ENCODE data around the gene SOX21. TPM values are rescaled to one million over a fixed set of nuclear protein-coding genes. Genes with fewer than 3 reads are reported as not detected.

Gene SOX21
- total and polyA plus RNA-seq, 5 experiments from 2014 or later, result not detected

DNA sequence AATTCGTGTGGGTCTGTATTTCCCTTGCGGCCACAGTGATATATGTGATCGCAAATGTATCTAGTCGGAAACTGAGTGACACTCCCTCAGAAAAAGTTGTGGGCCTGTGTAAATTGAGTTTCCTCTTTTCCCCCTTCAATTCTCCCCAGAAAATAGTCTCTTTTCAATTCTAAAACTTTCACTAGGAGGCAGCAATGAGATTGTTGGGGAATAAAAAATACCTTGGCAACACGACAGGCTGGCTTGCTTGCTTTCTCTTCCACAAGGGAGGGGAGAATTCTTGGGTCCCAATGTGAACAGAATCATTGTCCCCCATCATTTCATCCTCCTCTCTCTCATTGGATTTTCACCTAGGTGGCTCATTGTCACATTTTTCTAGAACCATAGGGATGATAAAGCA is 3.7 kb upstream of the SOX21 start:
- POLR2A ChIA-PET, result no interaction called here
- H3K27me3 Mint-ChIP-seq, result peaks cover 30 to 59% (median 43%) of the 10 kb centered on the region in 5 donors
- peaks cover 2 to 13% (median 7%) of the 10 kb centered on the region in 4 donors for H3K4me1 Mint-ChIP-seq
- DNase-seq (no peak), ATAC-seq (no peak)
- peaks cover 0 to 8% (median 0%) of the 10 kb centered on the region in 9 donors for H3K9me3 Mint-ChIP-seq
- peaks cover 0 to 7% (median 0%) of the 10 kb centered on the region in 3 donors for H3K36me3 Mint-ChIP-seq
- H3K27ac Mint-ChIP-seq, result no peak overlapping the region
- no peak overlapping the region for H3K4me3 Mint-ChIP-seq

DNA sequence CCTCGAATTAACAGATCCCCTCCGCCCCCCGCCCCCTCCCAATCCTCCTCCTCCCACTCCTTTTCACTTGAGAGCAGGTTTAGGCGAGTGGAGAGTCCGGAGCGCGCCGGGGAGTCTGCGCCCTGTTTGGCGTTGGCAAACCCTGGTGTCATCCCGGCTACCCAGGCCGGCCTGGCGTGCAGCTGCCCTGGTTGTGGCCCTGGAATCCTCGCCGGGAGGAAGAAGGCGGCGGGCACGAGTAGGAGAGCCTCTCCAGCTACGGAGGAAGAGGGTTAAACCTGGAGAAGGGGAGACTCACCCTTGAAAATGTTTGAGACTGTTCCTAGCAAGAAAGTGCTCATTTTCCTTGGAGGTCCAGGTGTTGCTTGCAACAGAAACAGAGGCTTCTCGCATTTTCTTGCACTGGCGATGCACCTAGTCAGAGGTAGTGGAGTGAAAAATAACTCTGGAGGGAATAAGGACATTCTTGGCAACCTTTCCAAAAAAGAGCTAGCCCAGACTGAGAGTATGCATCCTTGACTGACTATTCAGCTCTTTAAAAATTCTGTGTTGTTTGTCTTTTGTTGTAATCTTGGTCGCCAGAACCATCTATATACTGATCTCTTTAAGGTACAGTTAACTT is 1.3 kb upstream of the SOX21 start:
- Mint-ChIP-seq H3K36me3 (peaks cover 2 to 8% (median 7%) of the 10 kb centered on the region in 3 donors), H3K4me3 (peak overlapping the region in 5 of 10 donors; percentile 20 to 56 (median 29)), H3K4me1 (peaks cover 3 to 20% (median 16%) of the 10 kb centered on the region in 4 donors), H3K27me3 (peaks cover 40 to 69% (median 55%) of the 10 kb centered on the region in 5 donors), H3K27ac (peak overlapping the region in 1 of 10 donors; percentile 49), H3K9me3 (peaks cover 0 to 13% (median 6%) of the 10 kb centered on the region in 9 donors)
- DNase-seq, result no peak
- POLR2A ChIA-PET, result interaction anchor here (0.8 kb wide), 1 partner anchor 29 kb away, joined by 3 read pairs; no protein-coding TSS in a partner anchor
- ATAC-seq, result no peak

DNA sequence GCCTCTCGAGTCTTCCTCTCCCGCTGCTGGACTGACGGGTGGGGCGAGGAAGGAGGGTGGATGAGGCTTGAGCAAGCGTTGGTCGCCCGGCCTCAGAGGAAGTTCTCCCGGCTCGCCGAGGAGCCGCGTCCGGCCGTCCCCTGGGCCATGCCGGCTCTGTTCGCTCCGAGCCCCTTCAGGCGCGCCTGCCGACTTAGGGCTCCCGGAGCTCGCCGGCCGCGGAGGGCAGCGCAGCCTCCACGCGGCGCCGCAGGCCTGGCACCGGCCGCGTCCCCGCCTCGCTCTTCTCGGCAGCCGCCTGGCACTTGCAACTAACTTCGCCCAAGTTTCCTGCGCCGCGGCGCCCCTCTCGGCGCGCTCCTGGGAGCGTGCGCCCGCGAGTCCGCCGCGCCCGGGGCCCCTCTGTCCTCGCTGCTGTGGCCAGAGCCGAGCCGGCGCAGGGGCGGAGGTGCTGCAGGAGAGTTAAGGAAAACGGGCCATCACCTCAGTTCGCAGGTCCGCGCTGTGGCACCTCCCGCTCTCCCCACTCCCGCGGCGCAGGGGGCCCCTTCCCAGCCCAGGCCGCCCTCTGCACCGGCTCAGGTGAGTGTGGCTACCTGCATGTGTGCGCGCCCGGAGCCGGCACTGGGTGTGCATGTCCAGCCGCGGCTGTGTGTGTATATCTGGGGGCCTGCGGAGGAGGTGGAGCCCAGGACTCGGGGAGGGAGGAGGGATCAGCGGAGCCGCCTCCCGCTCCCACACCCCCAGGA is 641 bp upstream of the SOX21 start:
- DNase-seq (no peak), ATAC-seq (peak in 1 of 2 donors; percentile 38)
- H3K27me3 Mint-ChIP-seq, result peaks cover 44 to 69% (median 62%) of the 10 kb centered on the region in 5 donors
- peaks cover 5 to 25% (median 20%) of the 10 kb centered on the region in 4 donors for H3K4me1 Mint-ChIP-seq
- peaks cover 0 to 18% (median 7%) of the 10 kb centered on the region in 9 donors for H3K9me3 Mint-ChIP-seq
- peak overlapping the region in 6 of 10 donors; percentile 64 to 76 (median 69) for H3K4me3 Mint-ChIP-seq
- H3K27ac Mint-ChIP-seq, result no peak overlapping the region
- POLR2A ChIA-PET, result no interaction called here
- peaks cover 2 to 11% (median 8%) of the 10 kb centered on the region in 3 donors for H3K36me3 Mint-ChIP-seq

DNA sequence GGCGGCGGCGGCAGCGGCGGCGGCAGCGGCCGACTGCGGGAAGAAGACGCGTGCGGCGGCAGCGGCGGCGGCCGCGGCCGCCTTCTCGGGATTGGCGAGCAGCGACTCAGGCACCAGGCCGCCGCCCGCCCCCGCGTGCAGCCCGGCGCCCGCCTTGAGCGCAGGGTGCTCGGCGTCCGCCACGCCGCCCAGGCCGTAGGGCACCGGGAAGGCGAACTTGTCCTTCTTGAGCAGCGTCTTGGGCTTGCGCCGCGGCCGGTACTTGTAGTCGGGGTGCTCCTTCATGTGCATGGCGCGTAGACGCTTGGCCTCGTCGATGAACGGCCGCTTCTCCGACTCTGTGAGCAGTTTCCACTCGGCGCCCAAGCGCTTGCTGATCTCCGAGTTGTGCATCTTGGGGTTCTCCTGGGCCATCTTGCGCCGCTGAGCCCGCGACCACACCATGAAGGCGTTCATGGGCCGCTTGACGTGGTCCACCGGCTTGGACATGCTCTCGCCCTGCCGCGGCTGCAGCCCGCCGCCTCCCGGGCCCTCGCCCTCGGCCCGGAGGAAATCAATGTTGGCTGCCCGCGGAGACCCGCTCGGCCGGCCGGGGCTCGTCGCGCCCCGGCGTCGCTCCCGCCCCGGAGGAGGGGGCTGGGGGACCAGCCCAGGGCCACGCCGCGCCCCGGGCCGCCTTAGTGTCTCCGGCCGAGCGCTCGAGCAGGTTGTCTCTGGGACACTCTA is 621 bp downstream of the SOX21 start:
- Mint-ChIP-seq H3K4me3 (peak overlapping the region in 9 of 10 donors; percentile 33 to 73 (median 62)), H3K27me3 (peaks cover 46 to 72% (median 64%) of the 10 kb centered on the region in 5 donors), H3K9me3 (peaks cover 0 to 21% (median 9%) of the 10 kb centered on the region in 9 donors), H3K4me1 (peaks cover 9 to 30% (median 25%) of the 10 kb centered on the region in 4 donors), H3K36me3 (peaks cover 2 to 13% (median 11%) of the 10 kb centered on the region in 3 donors), H3K27ac (peak overlapping the region in 1 of 10 donors; percentile 57)
- DNase-seq, result no peak
- ATAC-seq, result peak; percentile 10 to 33
- POLR2A ChIA-PET, result no interaction called here

DNA sequence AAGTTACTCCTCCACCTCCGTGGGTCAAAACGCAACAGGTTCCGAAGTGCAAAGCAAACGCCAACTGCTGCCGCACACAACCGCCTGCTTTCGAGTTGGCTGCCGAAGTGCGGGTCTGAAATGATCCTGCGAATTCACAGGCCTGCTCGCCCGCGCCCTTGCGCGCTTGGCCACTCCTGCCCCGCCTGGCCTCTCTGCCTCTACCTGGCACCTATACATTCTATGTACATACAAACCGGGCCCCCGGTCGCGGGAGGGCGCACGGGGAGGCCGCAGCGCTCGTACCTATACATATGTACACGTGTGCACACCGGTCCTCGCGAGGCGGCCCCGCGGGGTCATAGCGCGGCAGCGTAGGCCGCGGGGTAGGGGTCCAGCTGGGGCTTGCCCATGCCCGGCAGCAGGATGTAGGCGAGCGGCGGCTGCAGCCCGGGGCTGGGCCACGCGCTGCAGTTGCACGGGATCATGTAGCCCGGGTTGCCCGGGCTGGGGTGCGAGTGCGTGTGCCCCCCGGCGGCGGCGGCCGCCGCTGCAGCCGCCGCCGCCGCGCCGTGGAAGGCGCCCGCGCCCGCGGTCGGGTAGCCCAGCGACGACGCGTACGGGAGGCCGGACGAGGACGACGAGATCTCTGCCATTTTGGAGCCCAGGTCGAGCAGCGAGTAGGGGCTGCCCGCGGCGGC is 1.3 kb downstream of the SOX21 start:
- POLR2A ChIA-PET, result no interaction called here
- Mint-ChIP-seq H3K4me1 (peaks cover 9 to 30% (median 25%) of the 10 kb centered on the region in 4 donors), H3K9me3 (peaks cover 0 to 27% (median 10%) of the 10 kb centered on the region in 9 donors), H3K36me3 (peaks cover 2 to 13% (median 11%) of the 10 kb centered on the region in 3 donors), H3K4me3 (peak overlapping the region in 7 of 10 donors; percentile 41 to 74 (median 62)), H3K27me3 (peaks cover 45 to 72% (median 64%) of the 10 kb centered on the region in 5 donors), H3K27ac (no peak overlapping the region)
- no peak for DNase-seq
- peak in 1 of 2 donors; percentile 27 for ATAC-seq

DNA sequence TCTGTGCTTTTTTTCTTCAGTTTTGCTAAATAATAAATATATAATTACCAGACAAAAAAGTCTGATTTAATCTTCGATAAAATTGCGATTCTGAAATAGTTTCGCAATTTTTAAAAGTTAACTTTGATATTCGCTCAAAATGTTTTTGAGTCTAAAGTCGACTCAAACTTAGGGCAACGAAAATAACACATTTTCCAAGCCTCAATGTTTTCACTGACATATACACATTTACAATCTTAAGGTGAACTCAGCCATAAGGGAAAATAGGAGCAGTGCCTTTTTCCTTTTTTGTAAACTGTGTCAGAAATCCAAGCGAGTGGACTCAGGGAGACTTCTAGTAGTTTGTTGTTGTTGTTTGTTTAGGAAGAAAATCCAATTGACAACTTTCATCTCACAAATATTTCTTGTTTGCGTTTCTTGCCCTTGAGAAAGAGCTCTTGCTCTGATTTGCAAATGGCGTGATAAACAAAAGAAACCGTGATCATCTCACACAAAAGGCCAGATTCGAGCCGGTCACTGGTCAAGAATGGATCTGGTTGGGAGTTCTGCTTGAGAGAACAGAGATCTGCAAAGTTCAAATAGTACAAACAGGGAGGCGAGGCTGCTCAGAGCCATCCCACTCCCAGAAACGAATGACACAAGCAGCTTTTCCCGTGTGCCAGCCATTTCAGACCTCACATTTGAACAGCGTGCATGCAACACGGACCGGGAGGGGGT is 2.1 kb downstream of the SOX21 start:
- Mint-ChIP-seq H3K27me3 (peaks cover 45 to 74% (median 63%) of the 10 kb centered on the region in 5 donors), H3K27ac (no peak overlapping the region), H3K9me3 (peaks cover 0 to 27% (median 10%) of the 10 kb centered on the region in 9 donors), H3K4me1 (peaks cover 9 to 30% (median 25%) of the 10 kb centered on the region in 4 donors), H3K4me3 (peak overlapping the region in 9 of 10 donors; percentile 33 to 69 (median 60)), H3K36me3 (peaks cover 2 to 13% (median 11%) of the 10 kb centered on the region in 3 donors)
- DNase-seq, result no peak
- ATAC-seq, result no peak
- POLR2A ChIA-PET, result no interaction called here

DNA sequence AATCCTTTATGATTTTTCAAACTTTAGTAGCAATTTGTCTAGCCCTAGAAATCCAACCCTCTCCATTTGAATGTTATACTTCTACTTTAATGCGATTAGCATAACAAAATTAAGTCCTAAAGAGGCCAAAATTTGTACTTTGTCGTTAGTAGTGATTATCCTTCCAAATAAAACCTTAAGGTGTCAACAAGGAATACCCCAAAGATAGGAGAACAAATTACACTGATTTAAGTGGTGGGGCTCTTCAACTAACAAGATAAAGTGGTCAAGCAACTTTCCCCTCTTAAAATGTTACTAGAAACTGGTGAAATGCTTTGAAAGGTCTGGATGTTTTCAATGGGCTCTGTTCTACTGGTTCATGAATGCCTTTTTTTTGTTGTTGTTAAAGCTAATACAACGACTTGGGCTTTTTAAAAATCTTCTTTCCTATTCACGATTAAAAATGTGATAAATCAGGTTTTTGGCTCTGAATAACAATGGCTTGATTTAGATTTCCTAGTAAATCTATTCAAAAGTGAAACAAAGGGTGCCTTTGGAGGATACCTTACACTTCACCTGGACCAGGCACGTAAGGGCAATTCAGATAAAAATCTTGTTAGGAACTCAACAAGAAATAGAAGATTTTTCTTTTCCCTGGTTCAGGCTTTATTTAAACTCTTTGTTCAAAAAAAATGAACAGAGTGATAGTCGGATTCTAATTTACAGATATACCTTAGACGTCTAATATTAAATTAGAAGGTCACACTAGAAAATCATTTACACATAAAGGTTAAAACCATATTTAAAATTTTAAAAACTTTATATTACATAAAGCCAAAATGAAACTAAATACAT is 3.1 kb downstream of the SOX21 start:
- POLR2A ChIA-PET, result no interaction called here
- H3K27me3 Mint-ChIP-seq, result peaks cover 43 to 80% (median 62%) of the 10 kb centered on the region in 5 donors
- H3K9me3 Mint-ChIP-seq, result peaks cover 0 to 27% (median 10%) of the 10 kb centered on the region in 9 donors
- no peak overlapping the region for H3K27ac Mint-ChIP-seq
- peak overlapping the region in 3 of 10 donors; percentile 10 to 67 (median 28) for H3K4me3 Mint-ChIP-seq
- DNase-seq, result no peak
- no peak for ATAC-seq
- H3K4me1 Mint-ChIP-seq, result peaks cover 9 to 30% (median 26%) of the 10 kb centered on the region in 4 donors
- H3K36me3 Mint-ChIP-seq, result peaks cover 5 to 13% (median 13%) of the 10 kb centered on the region in 3 donors

DNA sequence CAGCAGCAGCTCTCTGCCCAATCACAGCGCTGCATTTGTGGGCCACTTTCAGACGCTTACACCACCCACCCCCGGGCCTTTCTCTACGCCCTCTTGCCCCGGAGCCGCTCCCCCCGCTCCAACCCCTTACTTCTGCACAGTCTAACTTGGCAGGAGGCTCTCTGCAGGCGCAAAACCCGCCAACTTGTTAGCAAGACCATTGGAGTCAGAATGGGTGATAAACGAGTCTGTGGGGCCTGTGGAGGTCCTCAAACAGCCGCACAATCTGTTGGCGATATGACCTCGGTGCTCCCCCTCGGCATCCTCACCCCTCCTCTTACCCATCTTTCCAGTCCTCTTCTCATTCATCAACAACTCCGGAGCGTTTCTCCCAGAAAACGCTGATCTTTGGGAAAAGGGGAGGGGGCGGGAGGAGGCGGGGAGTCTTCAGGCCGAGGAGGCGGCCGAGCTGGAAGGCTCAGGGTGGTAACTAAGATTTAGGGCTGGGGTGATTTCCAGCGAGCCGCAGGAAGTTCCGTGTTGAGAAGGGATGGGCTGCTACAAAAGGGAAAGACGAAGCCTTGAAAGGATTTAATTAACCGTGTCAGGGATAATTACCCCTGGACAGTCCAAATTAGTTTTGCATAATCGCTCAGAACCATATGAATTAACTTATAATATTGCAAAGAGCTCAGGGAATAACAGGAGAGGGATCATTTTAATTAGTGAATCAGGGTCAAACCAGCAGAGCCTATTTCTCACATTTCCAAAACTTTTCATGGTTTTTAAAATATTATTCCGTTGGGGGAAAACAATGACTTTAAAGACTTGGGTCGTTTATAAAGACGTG is 4.1 kb downstream of the SOX21 start:
- DNase-seq (no peak), ATAC-seq (peak in 1 of 2 donors; percentile 30)
- H3K27ac Mint-ChIP-seq, result no peak overlapping the region
- peaks cover 0 to 27% (median 13%) of the 10 kb centered on the region in 9 donors for H3K9me3 Mint-ChIP-seq
- POLR2A ChIA-PET, result no interaction called here
- H3K27me3 Mint-ChIP-seq, result peaks cover 46 to 82% (median 67%) of the 10 kb centered on the region in 5 donors
- H3K4me3 Mint-ChIP-seq, result peak overlapping the region in 6 of 10 donors; percentile 41 to 67 (median 52)
- H3K4me1 Mint-ChIP-seq, result peaks cover 11 to 38% (median 22%) of the 10 kb centered on the region in 4 donors
- peaks cover 6 to 15% (median 15%) of the 10 kb centered on the region in 3 donors for H3K36me3 Mint-ChIP-seq

DNA sequence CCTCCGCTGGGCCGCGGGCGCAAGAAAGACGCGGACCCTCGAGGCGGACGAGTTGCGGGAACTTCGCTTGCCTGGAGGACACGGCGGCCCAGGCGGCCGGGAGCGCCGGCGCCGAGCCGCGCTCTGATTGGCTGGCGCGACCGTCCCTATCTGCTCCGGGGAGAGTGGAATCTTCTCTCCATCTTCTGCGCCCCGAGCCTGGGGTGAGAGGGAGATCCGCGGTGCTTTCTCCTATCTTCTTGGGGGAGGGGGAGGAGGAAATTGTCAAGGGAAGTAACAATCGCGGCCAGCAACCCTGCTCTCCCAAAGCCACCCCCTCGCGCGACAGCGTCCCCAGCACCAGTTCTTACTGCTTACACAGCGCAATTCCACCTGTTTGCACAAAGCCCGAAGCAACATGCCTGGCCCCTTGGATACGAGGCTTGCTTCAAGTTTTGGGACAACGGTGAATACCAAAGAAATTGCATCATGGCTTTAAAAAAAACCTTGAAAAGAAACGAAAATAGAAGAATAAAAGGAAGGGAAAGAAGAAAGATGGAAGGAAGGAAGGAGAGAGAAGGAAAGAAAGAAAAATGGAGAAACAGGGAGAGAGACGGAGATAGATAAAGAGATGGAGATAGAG is 4.8 kb downstream of the SOX21 start:
- H3K9me3 Mint-ChIP-seq, result peaks cover 0 to 27% (median 13%) of the 10 kb centered on the region in 9 donors
- DNase-seq, result no peak
- H3K27ac Mint-ChIP-seq, result peak overlapping the region in 3 of 10 donors; percentile 22 to 54 (median 46)
- H3K4me1 Mint-ChIP-seq, result peaks cover 11 to 39% (median 21%) of the 10 kb centered on the region in 4 donors
- no peak for ATAC-seq
- H3K4me3 Mint-ChIP-seq, result peak overlapping the region in 8 of 10 donors; percentile 44 to 67 (median 54)
- H3K36me3 Mint-ChIP-seq, result peaks cover 6 to 15% (median 15%) of the 10 kb centered on the region in 3 donors
- peaks cover 46 to 86% (median 70%) of the 10 kb centered on the region in 5 donors for H3K27me3 Mint-ChIP-seq
- POLR2A ChIA-PET, result no interaction called here
